ENCODE measurements around the gene CAPZA2.

Gene CAPZA2

DNA sequence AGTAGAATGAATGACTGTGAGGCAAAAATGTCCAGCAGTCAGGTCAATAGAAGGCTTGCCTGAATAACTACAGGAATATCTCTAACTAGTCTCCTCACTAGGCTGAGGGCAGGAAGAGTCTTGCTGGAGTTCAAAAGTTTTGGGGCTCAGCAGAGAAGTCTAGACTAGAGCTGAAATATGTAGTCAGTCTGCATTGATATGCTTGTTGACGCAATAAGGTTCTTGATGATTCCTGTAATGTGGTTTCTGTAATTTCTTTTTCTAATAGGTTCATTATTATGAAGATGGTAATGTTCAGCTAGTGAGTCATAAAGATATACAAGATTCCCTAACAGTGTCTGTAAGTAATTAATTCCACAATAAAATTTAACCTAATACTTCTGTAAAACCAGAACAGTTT, 49.4 kb downstream of the CAPZA2 start:
- no peak for DNase-seq (ENCODE audit: low read depth, low spot score)
- Histone ChIP-seq H3K9ac (ENCODE audit: insufficient read length) (no peak overlapping the region), H3K9me3 (ENCODE audit: low read depth, low read length) (no peaks in the 10 kb centered on the region), H3K36me3 (ENCODE audit: insufficient read depth, low read length) (peaks cover 89% of the 10 kb centered on the region), H3K27ac (peak overlapping the region; percentile 34; the same call in 1 of the 2 replicates), H3K4me3 (no peak overlapping the region)
- TF ChIP-seq POLR2AphosphoS5 (IDR thresholded peaks at IDR 0.05; ENCODE audit: borderline replicate concordance, low read depth, low read length) (no peak), FOXP2 (optimal IDR thresholded peaks at IDR 0.05; ENCODE audit: control extremely low read depth, extremely low read length, insufficient read depth) (no peak), EZH2 (IDR thresholded peaks at IDR 0.05) (no peak)

DNA sequence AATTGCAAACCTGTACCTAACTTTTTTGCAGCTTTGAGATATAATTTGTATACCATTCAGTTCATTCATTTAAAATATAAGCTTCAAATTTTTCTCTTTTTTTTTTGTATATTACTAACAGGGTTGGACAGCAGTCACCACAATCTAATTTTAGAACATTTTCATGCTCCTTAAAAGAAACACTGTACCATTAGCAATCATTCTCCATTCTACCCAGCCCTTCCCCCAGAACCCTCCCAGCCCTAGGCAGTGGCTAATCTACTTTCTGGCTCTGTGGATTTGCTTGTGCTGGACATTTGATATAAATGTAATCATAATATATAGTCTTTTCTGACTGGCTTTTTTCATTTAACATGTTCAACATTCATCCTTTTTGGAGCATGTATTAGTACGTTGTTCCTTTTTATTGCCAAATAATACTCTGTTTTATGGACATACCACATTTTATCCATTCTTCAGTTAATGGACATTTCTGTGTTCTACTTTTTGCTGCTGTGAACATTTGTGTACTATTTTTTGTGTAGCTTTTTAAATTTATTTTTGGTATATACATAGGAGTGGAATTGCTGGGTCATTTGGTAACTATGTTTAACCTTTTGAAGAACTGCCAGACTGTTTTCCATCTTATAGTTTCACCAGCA, 50.0 kb downstream of the CAPZA2 start:
- Histone ChIP-seq H3K9me3 (ENCODE audit: low read depth, low read length) (no peaks in the 10 kb centered on the region), H3K4me3 (no peak overlapping the region), H3K9ac (ENCODE audit: insufficient read length) (no peak overlapping the region), H3K36me3 (ENCODE audit: insufficient read depth, low read length) (peaks cover 88% of the 10 kb centered on the region), H3K27ac (no peak overlapping the region; the same call in 1 of the 2 replicates)
- TF ChIP-seq POLR2AphosphoS5 (IDR thresholded peaks at IDR 0.05; ENCODE audit: borderline replicate concordance, low read depth, low read length) (no peak), FOXP2 (optimal IDR thresholded peaks at IDR 0.05; ENCODE audit: control extremely low read depth, extremely low read length, insufficient read depth) (no peak), EZH2 (IDR thresholded peaks at IDR 0.05) (no peak)
- DNase-seq (ENCODE audit: low read depth, low spot score) = no peak

DNA sequence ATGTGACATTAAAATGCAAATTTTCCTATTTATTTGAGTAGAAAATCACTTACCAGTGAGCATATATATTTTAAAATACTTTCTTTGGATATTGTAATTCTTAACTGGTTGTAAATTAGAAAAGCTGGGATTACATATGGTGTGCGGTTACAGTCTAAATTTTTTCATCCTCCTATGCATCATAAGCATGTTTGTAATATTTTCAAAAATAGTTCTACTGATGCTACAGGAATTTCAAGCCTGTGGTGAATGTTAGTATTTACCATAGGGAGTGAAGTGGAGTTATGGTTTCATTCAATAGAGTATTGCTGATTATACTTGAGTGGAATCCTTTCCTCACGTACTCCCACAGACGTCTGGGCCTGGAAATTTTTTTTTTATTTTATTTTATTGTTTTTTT, 56.3 kb downstream of the CAPZA2 start:
- H3K4me3 ChIP-seq = no peak overlapping the region
- peaks cover 38% of the 10 kb centered on the region for H3K36me3 ChIP-seq (ENCODE audit: insufficient read depth, low read length)
- H3K27ac ChIP-seq = no peak overlapping the region
- no peak overlapping the region for H3K9ac ChIP-seq (ENCODE audit: insufficient read length)
- no peaks in the 10 kb centered on the region for H3K9me3 ChIP-seq (ENCODE audit: low read depth, low read length)
- TF ChIP-seq FOXP2 (optimal IDR thresholded peaks at IDR 0.05; ENCODE audit: control extremely low read depth, extremely low read length, insufficient read depth) = no peak
- TF ChIP-seq POLR2AphosphoS5 (IDR thresholded peaks at IDR 0.05; ENCODE audit: borderline replicate concordance, low read depth, low read length) = no peak
- no peak for TF ChIP-seq EZH2 (IDR thresholded peaks at IDR 0.05)
- DNase-seq (ENCODE audit: low read depth, low spot score) = no peak

- no peak for TF ChIP-seq EZH2 (IDR thresholded peaks at IDR 0.05)
- no peak for TF ChIP-seq POLR2AphosphoS5 (IDR thresholded peaks at IDR 0.05; ENCODE audit: borderline replicate concordance, low read depth, low read length)
- no peak for TF ChIP-seq FOXP2 (optimal IDR thresholded peaks at IDR 0.05; ENCODE audit: control extremely low read depth, extremely low read length, insufficient read depth)
Observed at GRCh38 chr7:116920359-116920758, 58.0 kb downstream of the CAPZA2 start.

GRCh38 chr7:116922545-116922944, 60.2 kb downstream of the CAPZA2 start:
- Histone ChIP-seq H3K27ac (no peak overlapping the region), H3K9ac (ENCODE audit: insufficient read length) (no peak overlapping the region), H3K4me3 (no peak overlapping the region), H3K36me3 (ENCODE audit: insufficient read depth, low read length) (peaks cover 10% of the 10 kb centered on the region), H3K9me3 (ENCODE audit: low read depth, low read length) (no peaks in the 10 kb centered on the region)
- no peak for DNase-seq (ENCODE audit: low read depth, low spot score)
- no peak for TF ChIP-seq FOXP2 (optimal IDR thresholded peaks at IDR 0.05; ENCODE audit: control extremely low read depth, extremely low read length, insufficient read depth)
- no peak for TF ChIP-seq POLR2AphosphoS5 (IDR thresholded peaks at IDR 0.05; ENCODE audit: borderline replicate concordance, low read depth, low read length)
- no peak for TF ChIP-seq EZH2 (IDR thresholded peaks at IDR 0.05)

More at GRCh38 chr7:116920359-116920758, 58.0 kb downstream of the CAPZA2 start:
- DNase-seq (ENCODE audit: low read depth, low spot score) = no peak
- H3K36me3 ChIP-seq (ENCODE audit: insufficient read depth, low read length) = peaks cover 27% of the 10 kb centered on the region
- H3K9me3 ChIP-seq (ENCODE audit: low read depth, low read length) = no peaks in the 10 kb centered on the region
- no peak overlapping the region for H3K4me3 ChIP-seq
- no peak overlapping the region for H3K9ac ChIP-seq (ENCODE audit: insufficient read length)
- H3K27ac ChIP-seq = no peak overlapping the region

DNA sequence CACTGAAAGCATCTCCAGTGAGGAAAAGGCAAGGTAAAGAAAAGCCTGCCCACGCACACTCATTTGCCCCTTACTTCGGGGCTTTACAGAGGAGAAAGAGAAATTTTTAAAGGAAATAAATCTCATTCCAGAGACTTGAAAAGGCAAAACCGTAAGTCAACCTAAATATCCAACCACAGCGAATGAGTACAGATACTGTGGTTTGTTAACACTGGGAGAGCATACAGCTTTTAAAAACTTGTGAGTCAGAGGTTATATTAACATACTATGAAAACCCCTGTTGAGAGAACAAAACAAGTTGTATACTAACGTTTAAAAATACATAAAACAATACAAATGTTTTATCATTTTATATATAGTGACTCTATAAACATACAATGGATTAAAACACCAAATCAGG, 62.4 kb downstream of the CAPZA2 start:
- Histone ChIP-seq H3K4me3 (no peak overlapping the region), H3K9ac (ENCODE audit: insufficient read length) (no peak overlapping the region), H3K9me3 (ENCODE audit: low read depth, low read length) (no peaks in the 10 kb centered on the region), H3K27ac (no peak overlapping the region), H3K36me3 (ENCODE audit: insufficient read depth, low read length) (no peaks in the 10 kb centered on the region)
- no peak for DNase-seq (ENCODE audit: low read depth, low spot score)
- no peak for TF ChIP-seq EZH2 (IDR thresholded peaks at IDR 0.05)
- no peak for TF ChIP-seq POLR2AphosphoS5 (IDR thresholded peaks at IDR 0.05; ENCODE audit: borderline replicate concordance, low read depth, low read length)
- TF ChIP-seq FOXP2 (optimal IDR thresholded peaks at IDR 0.05; ENCODE audit: control extremely low read depth, extremely low read length, insufficient read depth) = no peak

DNA sequence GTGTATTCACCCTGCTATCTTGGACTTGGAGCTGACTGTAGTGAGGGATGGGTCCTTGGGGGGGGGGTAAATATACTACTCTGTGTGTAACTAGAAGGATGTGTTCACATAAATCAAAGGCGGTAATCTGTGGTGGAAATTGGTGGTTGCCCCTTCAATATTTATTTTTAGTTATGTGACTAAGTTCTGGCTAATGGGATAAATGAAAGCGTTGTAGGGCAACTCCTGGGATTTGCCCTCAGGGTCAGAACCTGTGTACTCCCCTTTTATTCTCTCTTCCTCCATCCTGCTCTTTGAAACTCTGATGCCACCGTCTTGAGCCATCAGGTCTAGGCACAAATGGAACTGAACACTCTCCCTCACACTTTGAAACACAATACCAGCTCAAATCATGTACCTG, 66.6 kb downstream of the CAPZA2 start:
- no peak overlapping the region for H3K4me3 ChIP-seq
- H3K9me3 ChIP-seq (ENCODE audit: low read depth, low read length) = no peaks in the 10 kb centered on the region
- H3K9ac ChIP-seq (ENCODE audit: insufficient read length) = no peak overlapping the region
- TF ChIP-seq EZH2 (IDR thresholded peaks at IDR 0.05) (no peak), FOXP2 (optimal IDR thresholded peaks at IDR 0.05; ENCODE audit: control extremely low read depth, extremely low read length, insufficient read depth) (no peak), POLR2AphosphoS5 (IDR thresholded peaks at IDR 0.05; ENCODE audit: borderline replicate concordance, low read depth, low read length) (no peak)
- DNase-seq (ENCODE audit: low read depth, low spot score) = no peak
- H3K36me3 ChIP-seq (ENCODE audit: insufficient read depth, low read length) = no peaks in the 10 kb centered on the region
- no peak overlapping the region for H3K27ac ChIP-seq

- no peaks in the 10 kb centered on the region for H3K9me3 ChIP-seq (ENCODE audit: low read depth, low read length)
- H3K9ac ChIP-seq (ENCODE audit: insufficient read length) = no peak overlapping the region
- H3K36me3 ChIP-seq (ENCODE audit: insufficient read depth, low read length) = no peaks in the 10 kb centered on the region
- TF ChIP-seq FOXP2 (optimal IDR thresholded peaks at IDR 0.05; ENCODE audit: control extremely low read depth, extremely low read length, insufficient read depth) (no peak), EZH2 (IDR thresholded peaks at IDR 0.05) (no peak), POLR2AphosphoS5 (IDR thresholded peaks at IDR 0.05; ENCODE audit: borderline replicate concordance, low read depth, low read length) (no peak)
- H3K27ac ChIP-seq = no peak overlapping the region
- H3K4me3 ChIP-seq = no peak overlapping the region
- DNase-seq (ENCODE audit: low read depth, low spot score) = peak; percentile 73
Observed at GRCh38 chr7:116929914-116930913, 67.8 kb downstream of the CAPZA2 start.
